MCF 10A (cell line): ENCODE measurements around the gene HAX1. TPM values are rescaled to one million over a fixed set of nuclear protein-coding genes. Genes with fewer than 3 reads are reported as not detected.

Experiments used
- BruUV-seq: library from RNA; stranded (reverse); fragments of 400-500 nt; replicated peaks from 2 replicates; lab custom pipeline; 2021; lab: Mats Ljungman, UMichigan
- CTCF ChIA-PET: fragments of 300-600 bp; sonication (Branson Sonifier 250); formaldehyde crosslinking; extraction: SDS; loops from one replicate; lab custom pipeline; 2021; ENCODE audit warnings: antibody characterized with exemption, inconsistent platforms; lab: Yijun Ruan, JAX
- POLR2A ChIA-PET: fragments of 300-600, 350-650 bp; sonication (Branson Sonifier 250); formaldehyde crosslinking; extraction: SDS; loops from one replicate; lab custom pipeline; 2020; ENCODE audit warnings: antibody characterized with exemption, inconsistent platforms; lab: Yijun Ruan, JAX
- DNase-seq: peaks from one replicate; pipeline ENCODE4 v3.0.0-alpha.2; 2018; ENCODE audit not compliant: unreplicated experiment
- H3K27ac Mint-ChIP-seq: one replicate; pipeline ENCODE4 v1.8.0; 2022; ENCODE audit warnings: mild to moderate bottlenecking, low read depth, mixed read lengths; ENCODE audit not compliant: unreplicated experiment
- H3K27me3 Mint-ChIP-seq: one replicate; pipeline ENCODE4 v1.8.0; 2022; ENCODE audit warnings: mixed read lengths; ENCODE audit not compliant: insufficient read depth, unreplicated experiment
- H3K36me3 Mint-ChIP-seq: one replicate; pipeline ENCODE4 v1.8.0; 2022; ENCODE audit warnings: mild to moderate bottlenecking, moderate library complexity, mixed read lengths; ENCODE audit not compliant: insufficient read depth, unreplicated experiment
- H3K4me1 Mint-ChIP-seq: one replicate; pipeline ENCODE4 v1.8.0; 2022; ENCODE audit warnings: mixed read lengths; ENCODE audit not compliant: insufficient read depth, unreplicated experiment
- H3K4me3 Mint-ChIP-seq: one replicate; pipeline ENCODE4 v1.8.0; 2022; ENCODE audit warnings: mild to moderate bottlenecking, moderate library complexity, mixed read lengths; ENCODE audit not compliant: unreplicated experiment
- H3K9me3 Mint-ChIP-seq: one replicate; pipeline ENCODE4 v1.8.0; 2022; ENCODE audit warnings: mixed read lengths; ENCODE audit not compliant: unreplicated experiment
- intact Hi-C: fragments of 100-400 bp; cut with micrococcal nuclease; formaldehyde crosslinking; loops from 2 replicates; pipeline ENCODE4 v1.14.1; 2022
- total RNA-seq: library from RNA; stranded (reverse); gene quantifications from 2 replicates; pipeline ENCODE4 v1.2.3, GENCODE V29; 2022
- TF ChIP-seq, protein P1 (sequence below): fragments of 200-600 bp; IDR thresholded peaks from one replicate; pipeline ENCODE4 v1.8.0; 2022; ENCODE audit warnings: antibody characterized with exemption, mild to moderate bottlenecking; ENCODE audit not compliant: unreplicated experiment

HAX1 gene
- total RNA-seq, 1 experiment from 2014 or later, result 295 TPM

DNA sequence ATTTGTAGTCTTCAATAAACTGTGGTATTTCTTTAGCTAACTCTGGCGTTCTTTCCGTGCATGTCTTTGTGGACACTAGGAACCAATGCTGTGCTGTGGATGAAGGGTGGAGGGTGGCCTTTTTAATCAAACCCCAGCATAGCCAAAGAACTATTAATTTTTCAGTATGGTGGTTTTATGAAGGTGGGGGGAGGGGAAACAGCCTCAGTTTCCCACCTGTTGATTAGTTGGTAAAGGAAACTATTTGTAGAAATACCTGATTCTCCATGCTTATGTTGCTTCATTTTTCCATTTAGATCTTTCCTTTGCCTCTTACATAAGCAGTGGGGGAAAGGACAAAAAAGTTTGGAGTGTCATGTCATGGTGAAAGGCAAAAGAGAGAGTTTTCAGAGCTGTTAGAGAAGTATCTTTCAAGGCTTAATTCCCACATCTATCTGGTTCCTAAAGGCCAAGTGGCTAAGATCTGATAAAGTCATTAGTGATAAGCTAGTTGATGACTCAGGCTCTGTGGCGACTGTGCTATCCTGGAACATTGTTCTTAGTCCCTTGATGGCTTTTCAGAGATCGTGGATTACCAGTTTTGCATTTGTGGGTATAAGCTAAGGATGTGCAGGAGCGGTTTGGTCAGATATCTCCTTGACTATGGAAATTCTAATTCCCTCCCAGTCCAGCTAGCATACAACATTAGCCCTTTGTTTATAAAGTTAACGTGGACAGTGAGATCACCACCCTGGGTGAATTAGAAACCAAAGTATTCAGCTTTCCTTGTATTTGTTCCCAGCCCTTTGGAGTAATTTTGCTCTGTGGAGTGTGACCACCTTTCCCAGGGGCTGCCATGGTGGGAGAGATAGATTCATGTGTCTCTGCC, 8.7 kb upstream of the HAX1 start:
- no peaks in the 10 kb centered on the region for H3K4me1 Mint-ChIP-seq
- ChIA-PET CTCF (interaction anchor here (1.0 to 1.8 kb wide), 3 partner anchors 8 to 140 kb away, joined by 4 to 12 read pairs (median 5); no protein-coding TSS in a partner anchor), POLR2A (interaction anchor here (0.7 to 4.0 kb wide), 7 partner anchors 8 to 173 kb away, joined by 3 to 22 read pairs (median 4); partner anchors contain the start of genes HAX1 and UBAP2L)
- H3K36me3 Mint-ChIP-seq, result peaks cover 100% of the 10 kb centered on the region
- no TSS peak for BruUV-seq
- intact Hi-C loops, result no loop called here
- peak overlapping the region; percentile 63 for H3K27ac Mint-ChIP-seq
- no peak overlapping the region for H3K4me3 Mint-ChIP-seq
- no peak for DNase-seq
- H3K27me3 Mint-ChIP-seq, result no peaks in the 10 kb centered on the region
- no peaks in the 10 kb centered on the region for H3K9me3 Mint-ChIP-seq
- TF ChIP-seq, protein P1, sequence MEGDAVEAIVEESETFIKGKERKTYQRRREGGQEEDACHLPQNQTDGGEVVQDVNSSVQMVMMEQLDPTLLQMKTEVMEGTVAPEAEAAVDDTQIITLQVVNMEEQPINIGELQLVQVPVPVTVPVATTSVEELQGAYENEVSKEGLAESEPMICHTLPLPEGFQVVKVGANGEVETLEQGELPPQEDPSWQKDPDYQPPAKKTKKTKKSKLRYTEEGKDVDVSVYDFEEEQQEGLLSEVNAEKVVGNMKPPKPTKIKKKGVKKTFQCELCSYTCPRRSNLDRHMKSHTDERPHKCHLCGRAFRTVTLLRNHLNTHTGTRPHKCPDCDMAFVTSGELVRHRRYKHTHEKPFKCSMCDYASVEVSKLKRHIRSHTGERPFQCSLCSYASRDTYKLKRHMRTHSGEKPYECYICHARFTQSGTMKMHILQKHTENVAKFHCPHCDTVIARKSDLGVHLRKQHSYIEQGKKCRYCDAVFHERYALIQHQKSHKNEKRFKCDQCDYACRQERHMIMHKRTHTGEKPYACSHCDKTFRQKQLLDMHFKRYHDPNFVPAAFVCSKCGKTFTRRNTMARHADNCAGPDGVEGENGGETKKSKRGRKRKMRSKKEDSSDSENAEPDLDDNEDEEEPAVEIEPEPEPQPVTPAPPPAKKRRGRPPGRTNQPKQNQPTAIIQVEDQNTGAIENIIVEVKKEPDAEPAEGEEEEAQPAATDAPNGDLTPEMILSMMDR, result no peak

DNA sequence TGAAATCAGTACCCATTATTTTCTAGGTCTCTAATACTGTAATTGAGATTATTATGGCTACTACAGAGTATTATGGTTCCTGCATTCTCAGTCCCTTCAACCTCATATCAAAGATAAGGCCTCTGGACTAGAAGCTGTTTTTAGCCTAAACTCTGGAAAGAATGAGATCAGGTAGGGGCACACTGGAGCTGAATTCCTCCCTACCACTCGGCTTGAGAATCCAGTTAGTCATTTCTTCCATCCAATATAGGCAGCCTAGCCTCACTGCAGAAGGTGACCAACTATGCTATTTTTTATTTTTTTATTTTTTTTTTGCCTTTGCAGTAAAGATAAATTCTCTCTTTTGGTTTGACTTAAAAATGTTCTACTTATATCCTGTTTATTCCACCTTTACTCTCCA, 8.0 kb upstream of the HAX1 start:
- intact Hi-C loops, result no loop called here
- Mint-ChIP-seq H3K4me3 (no peak overlapping the region), H3K27ac (peak overlapping the region; percentile 63), H3K36me3 (peaks cover 100% of the 10 kb centered on the region), H3K4me1 (no peaks in the 10 kb centered on the region), H3K27me3 (no peaks in the 10 kb centered on the region), H3K9me3 (no peaks in the 10 kb centered on the region)
- POLR2A ChIA-PET, result interaction anchor here (0.7 to 4.0 kb wide), 6 partner anchors 8 to 173 kb away, joined by 3 to 22 read pairs (median 4); partner anchors contain the start of genes HAX1 and UBAP2L
- TF ChIP-seq, protein P1, result no peak
- DNase-seq, result no peak
- BruUV-seq, result no TSS peak
- CTCF ChIA-PET, result interaction anchor here (1.0 to 1.8 kb wide), 3 partner anchors 7 to 140 kb away, joined by 4 to 12 read pairs (median 5); no protein-coding TSS in a partner anchor

DNA sequence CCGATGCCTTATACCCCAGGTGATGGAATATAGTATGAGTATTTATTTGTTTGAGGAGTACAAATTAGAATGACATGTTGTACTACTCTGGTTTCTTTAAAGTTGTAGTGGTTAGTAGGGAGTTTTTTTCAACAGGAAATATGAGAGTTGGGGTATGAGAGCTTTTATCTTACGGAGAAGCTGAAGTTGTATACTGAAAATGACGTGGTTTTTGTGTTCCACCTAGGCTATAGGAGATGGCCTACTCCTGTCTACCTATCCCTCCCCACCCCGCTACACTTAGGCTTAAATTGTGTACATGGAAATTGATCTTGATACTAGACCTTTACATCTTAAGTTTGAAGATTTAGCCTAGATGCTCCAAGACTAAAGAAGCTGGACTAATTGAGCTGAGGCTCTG, 6.8 kb upstream of the HAX1 start:
- BruUV-seq, result no TSS peak
- TF ChIP-seq, protein P1, result no peak
- ChIA-PET POLR2A (interaction anchor here (0.5 to 2.6 kb wide), 6 partner anchors 9 to 315 kb away, joined by 3 to 22 read pairs (median 4); partner anchors contain the start of gene UBAP2L), CTCF (interaction anchor here (0.6 to 1.9 kb wide), 3 partner anchors 9 to 68 kb away, joined by 3 to 7 read pairs (median 3); no protein-coding TSS in a partner anchor)
- H3K36me3 Mint-ChIP-seq, result peaks cover 98% of the 10 kb centered on the region
- intact Hi-C loops, result no loop called here
- H3K27me3 Mint-ChIP-seq, result no peaks in the 10 kb centered on the region
- H3K27ac Mint-ChIP-seq, result no peak overlapping the region
- no peak for DNase-seq
- no peaks in the 10 kb centered on the region for H3K4me1 Mint-ChIP-seq
- no peaks in the 10 kb centered on the region for H3K9me3 Mint-ChIP-seq
- no peak overlapping the region for H3K4me3 Mint-ChIP-seq

DNA sequence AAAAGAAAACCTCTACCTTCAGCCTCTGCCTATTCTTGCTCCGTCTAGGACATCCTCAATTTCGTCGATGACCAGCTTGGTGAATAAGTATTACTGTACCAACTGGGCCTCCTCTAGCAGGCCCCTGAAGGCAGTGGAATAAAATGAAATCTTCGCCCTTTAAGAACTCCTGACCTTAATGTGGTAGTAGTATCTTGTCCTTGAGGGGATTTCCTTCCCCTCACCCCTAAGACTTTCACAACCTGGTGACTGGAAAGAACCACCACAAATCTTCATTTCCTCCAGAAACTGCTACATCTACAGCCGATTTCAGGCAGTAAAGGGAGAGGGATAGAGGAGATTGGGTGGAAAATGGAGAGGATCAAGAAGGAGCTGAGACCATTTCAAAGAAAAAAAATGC, 1.6 kb upstream of the HAX1 start:
- Mint-ChIP-seq H3K36me3 (peaks cover 83% of the 10 kb centered on the region), H3K27ac (no peak overlapping the region), H3K4me3 (peak overlapping the region; percentile 91), H3K9me3 (no peaks in the 10 kb centered on the region), H3K4me1 (peaks cover 29% of the 10 kb centered on the region), H3K27me3 (no peaks in the 10 kb centered on the region)
- POLR2A ChIA-PET, result interaction anchor here (0.8 to 3.8 kb wide), 16 partner anchors 8 to 281 kb away, joined by 3 to 21 read pairs (median 6); partner anchors contain the start of genes RPS27 and UBAP2L
- TF ChIP-seq, protein P1, result no peak
- BruUV-seq, result no TSS peak
- CTCF ChIA-PET, result interaction anchor here (0.7 to 2.0 kb wide), 14 partner anchors 7 to 283 kb away, joined by 3 to 13 read pairs (median 4); no protein-coding TSS in a partner anchor
- intact Hi-C loops, result loop anchor here (5.0 kb wide), 2 partner anchors 309 to 474 kb away; partner anchors contain the start of gene SLC39A1
- DNase-seq, result no peak
